Erythroblast (primary cell): ENCODE results near the gene PTGR1.

ENCODE experiments used
- DNase-seq, 2 experiments: peaks; one replicate each; lab custom pipeline; 2025; lab: John Stamatoyannopoulos, UW
- GATA1 ChIP-seq: IDR thresholded peaks from 2 replicates; pipeline ENCODE4 v1.6.1; 2011; ENCODE audit warnings: low read depth, mild to moderate bottlenecking, control low read depth, low read length, moderate library complexity
- POLR2A ChIP-seq: IDR thresholded peaks from 2 replicates; pipeline ENCODE4 v1.6.1; 2011; ENCODE audit warnings: mild to moderate bottlenecking, low read length

Gene PTGR1

GRCh38 chr9:111599092-111599954 is at the start of gene PTGR1:
TSS of gene PTGR1 (minus strand) at chr9:111599647. CDS start at chr9:111597422, 2,225 bp downstream.
- peak; percentile 63 to 69 for DNase-seq
- TF ChIP-seq GATA1 = no peak
- no peak for TF ChIP-seq POLR2A

GRCh38 chr9:111649016-111649415 is 49.6 kb upstream of the PTGR1 start:
- no peak for DNase-seq

GRCh38 chr9:111648066-111648465 is 48.6 kb upstream of the PTGR1 start:
- TF ChIP-seq POLR2A (no peak), GATA1 (no peak)
- DNase-seq = no peak

More at GRCh38 chr9:111649016-111649415, 49.6 kb upstream of the PTGR1 start:
- TF ChIP-seq GATA1 (no peak), POLR2A (no peak)

- DNase-seq = no peak
- TF ChIP-seq GATA1 (no peak), POLR2A (no peak)
These were observed 47.0 kb upstream of the PTGR1 start for GRCh38 chr9:111646417-111646816.

GRCh38 chr9:111645806-111646205 is 46.4 kb upstream of the PTGR1 start:
- TF ChIP-seq POLR2A = no peak
- no peak for TF ChIP-seq GATA1
- no peak for DNase-seq

- TF ChIP-seq POLR2A (no peak), GATA1 (no peak)
These were observed 44.8 kb upstream of the PTGR1 start for GRCh38 chr9:111644195-111644772.

GRCh38 chr9:111637421-111637950 is 38.0 kb upstream of the PTGR1 start:
- no peak for TF ChIP-seq POLR2A

More at GRCh38 chr9:111644195-111644772, 44.8 kb upstream of the PTGR1 start:
- peak in 1 of 2 experiments; percentile 35 for DNase-seq

GRCh38 chr9:111634860-111635259 is 35.4 kb upstream of the PTGR1 start:
- TF ChIP-seq GATA1 (no peak), POLR2A (no peak)
- no peak for DNase-seq

More at GRCh38 chr9:111637421-111637950, 38.0 kb upstream of the PTGR1 start:
- no peak for DNase-seq

- TF ChIP-seq GATA1 = no peak
- no peak for TF ChIP-seq POLR2A
- DNase-seq = no peak
These were observed 33.9 kb upstream of the PTGR1 start for GRCh38 chr9:111633389-111633736.

- DNase-seq = no peak
- TF ChIP-seq POLR2A (no peak), GATA1 (no peak)
These were observed 33.4 kb upstream of the PTGR1 start for GRCh38 chr9:111632695-111633388.

- peak; percentile 43 to 57 for DNase-seq
- TF ChIP-seq POLR2A (no peak), GATA1 (no peak)
These were observed 32.6 kb upstream of the PTGR1 start for GRCh38 chr9:111632060-111632459.

GRCh38 chr9:111631214-111631971 is 31.9 kb upstream of the PTGR1 start, which contains the start of gene DNAJC25:
TSS of gene DNAJC25 (plus strand) at chr9:111631334. CDS start at chr9:111631408, 74 bp downstream.
- TF ChIP-seq POLR2A (peak; percentile 99), GATA1 (no peak)
- DNase-seq = peak; percentile 98 to 99

- TF ChIP-seq POLR2A (no peak), GATA1 (no peak)
- no peak for DNase-seq
These were observed 31.4 kb upstream of the PTGR1 start for GRCh38 chr9:111630964-111631213.
